A673 (cell line): ENCODE measurements around the gene TMA7B. TPM values are rescaled to one million over a fixed set of nuclear protein-coding genes. Genes with fewer than 3 reads are reported as not detected.

Source experiments
- BruUV-seq: library from RNA; stranded (reverse); fragments of 400-500 nt; replicated peaks from 2 replicates; lab custom pipeline; 2021; lab: Mats Ljungman, UMichigan
- CTCF ChIA-PET: fragments of 300-600 bp; sonication (Branson Sonifier 250); formaldehyde crosslinking; loops from one replicate; lab custom pipeline; 2022; ENCODE audit warnings: antibody characterized with exemption; lab: Charles Lee
- POLR2A ChIA-PET: fragments of 300-600 bp; sonication (Branson Sonifier 250); formaldehyde crosslinking; loops from one replicate; lab custom pipeline; 2022; ENCODE audit warnings: antibody characterized with exemption; ENCODE audit not compliant: low non-redundant PET; lab: Charles Lee
- DNase-seq: peaks from one replicate; pipeline ENCODE4 v3.0.0-alpha.2; 2015; ENCODE audit warnings: low spot score
- H3K27ac ChIP-seq: fragments of 200-600 bp; sonication (generic); 2 replicates; pipeline ENCODE4 v1.5.1; 2016; ENCODE audit warnings: mixed run types, low read depth, mild to moderate bottlenecking, mixed read lengths, antibody characterized with exemption, low read length; ENCODE audit not compliant: poor library complexity, severe bottlenecking
- H3K27me3 ChIP-seq: fragments of 200-600 bp; sonication (generic); replicated peaks from 2 replicates; pipeline ENCODE4 v1.6.1; 2017; ENCODE audit warnings: mixed run types, low read depth, mild to moderate bottlenecking, mixed read lengths, antibody characterized with exemption, low read length; ENCODE audit not compliant: insufficient read depth, poor library complexity
- H3K36me3 ChIP-seq: fragments of 200-600 bp; sonication (generic); 2 replicates; pipeline ENCODE4 v1.6.1; 2016; ENCODE audit warnings: mixed run types, mild to moderate bottlenecking, mixed read lengths, antibody characterized with exemption, low read length; ENCODE audit not compliant: insufficient read depth, poor library complexity, severe bottlenecking
- H3K4me1 ChIP-seq: fragments of 200-600 bp; sonication (generic); 2 replicates; pipeline ENCODE4 v1.6.1; 2017; ENCODE audit warnings: mixed run types, mild to moderate bottlenecking, mixed read lengths, antibody characterized with exemption, low read length; ENCODE audit not compliant: insufficient read depth, poor library complexity, severe bottlenecking
- H3K4me3 ChIP-seq: fragments of 200-600 bp; sonication (generic); 2 replicates; pipeline ENCODE4 v1.5.1; 2016; ENCODE audit warnings: low read depth, mixed run types, mild to moderate bottlenecking, mixed read lengths, low read length; ENCODE audit not compliant: poor library complexity, severe bottlenecking
- H3K9me3 ChIP-seq: fragments of 200-600 bp; sonication (generic); 2 replicates; pipeline ENCODE4 v1.6.1; 2016; ENCODE audit warnings: mixed run types, low read depth, mild to moderate bottlenecking, mixed read lengths, antibody characterized with exemption, low read length; ENCODE audit not compliant: poor library complexity, severe bottlenecking
- EZH2 ChIP-seq: fragments of 200-600 bp; sonication (generic); IDR thresholded peaks from 2 replicates; pipeline ENCODE4 v1.6.1; 2017; ENCODE audit warnings: borderline replicate concordance, low read depth, mild to moderate bottlenecking, mixed read lengths, antibody characterized with exemption, low read length; ENCODE audit not compliant: poor library complexity, severe bottlenecking
- intact Hi-C: fragments of 100-400 bp; cut with micrococcal nuclease; formaldehyde crosslinking; loops from one replicate; pipeline ENCODE4 v1.10.0; 2022; ENCODE audit not compliant: unreplicated experiment
- total RNA-seq: library from RNA; stranded (reverse); gene quantifications from 2 replicates; pipeline ENCODE4 v1.2.3, GENCODE V29; 2021
- TF ChIP-seq, protein P1 (sequence below): fragments of 300-800, 200-600 bp; sonication (generic); conservative IDR thresholded peaks from 2 replicates; pipeline ENCODE4 v1.5.1; 2017; ENCODE audit warnings: low read depth, mild to moderate bottlenecking, antibody characterized with exemption, low read length, moderate library complexity, mixed read lengths

The TMA7B gene
- total RNA-seq, 1 experiment from 2014 or later, result not detected

DNA sequence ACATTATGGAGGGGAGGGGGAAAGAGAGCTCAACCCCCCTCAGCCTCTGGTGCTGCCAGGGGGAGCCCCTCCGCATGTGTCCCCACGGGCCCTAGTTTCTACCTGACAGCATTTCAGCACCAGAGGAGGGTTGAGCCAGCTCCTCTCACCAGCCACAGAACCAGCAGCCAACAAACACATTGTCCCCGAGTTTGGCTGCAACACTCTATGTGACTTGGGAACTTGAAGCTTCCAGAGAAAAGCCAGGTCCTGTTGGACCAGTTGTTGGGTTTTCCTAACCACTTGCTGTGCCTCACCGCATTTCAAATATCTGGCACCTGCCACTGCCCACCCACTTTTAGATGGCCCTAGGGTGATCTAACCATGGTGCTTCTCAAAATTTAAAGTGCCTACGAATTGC is 13.5 kb downstream of the TMA7B start:
- DNase-seq, result no peak
- ChIA-PET POLR2A (no interaction called here), CTCF (no interaction called here)
- H3K36me3 ChIP-seq, result no peaks in the 10 kb centered on the region
- H3K9me3 ChIP-seq, result no peaks in the 10 kb centered on the region
- H3K4me1 ChIP-seq, result no peaks in the 10 kb centered on the region
- peaks cover 77% of the 10 kb centered on the region for H3K27me3 ChIP-seq
- H3K27ac ChIP-seq, result no peak overlapping the region
- intact Hi-C loops, result no loop called here
- H3K4me3 ChIP-seq, result no peak overlapping the region
- BruUV-seq, result no TSS peak
- TF ChIP-seq, protein P1, sequence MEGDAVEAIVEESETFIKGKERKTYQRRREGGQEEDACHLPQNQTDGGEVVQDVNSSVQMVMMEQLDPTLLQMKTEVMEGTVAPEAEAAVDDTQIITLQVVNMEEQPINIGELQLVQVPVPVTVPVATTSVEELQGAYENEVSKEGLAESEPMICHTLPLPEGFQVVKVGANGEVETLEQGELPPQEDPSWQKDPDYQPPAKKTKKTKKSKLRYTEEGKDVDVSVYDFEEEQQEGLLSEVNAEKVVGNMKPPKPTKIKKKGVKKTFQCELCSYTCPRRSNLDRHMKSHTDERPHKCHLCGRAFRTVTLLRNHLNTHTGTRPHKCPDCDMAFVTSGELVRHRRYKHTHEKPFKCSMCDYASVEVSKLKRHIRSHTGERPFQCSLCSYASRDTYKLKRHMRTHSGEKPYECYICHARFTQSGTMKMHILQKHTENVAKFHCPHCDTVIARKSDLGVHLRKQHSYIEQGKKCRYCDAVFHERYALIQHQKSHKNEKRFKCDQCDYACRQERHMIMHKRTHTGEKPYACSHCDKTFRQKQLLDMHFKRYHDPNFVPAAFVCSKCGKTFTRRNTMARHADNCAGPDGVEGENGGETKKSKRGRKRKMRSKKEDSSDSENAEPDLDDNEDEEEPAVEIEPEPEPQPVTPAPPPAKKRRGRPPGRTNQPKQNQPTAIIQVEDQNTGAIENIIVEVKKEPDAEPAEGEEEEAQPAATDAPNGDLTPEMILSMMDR, result no peak
- TF ChIP-seq EZH2, result no peak

DNA sequence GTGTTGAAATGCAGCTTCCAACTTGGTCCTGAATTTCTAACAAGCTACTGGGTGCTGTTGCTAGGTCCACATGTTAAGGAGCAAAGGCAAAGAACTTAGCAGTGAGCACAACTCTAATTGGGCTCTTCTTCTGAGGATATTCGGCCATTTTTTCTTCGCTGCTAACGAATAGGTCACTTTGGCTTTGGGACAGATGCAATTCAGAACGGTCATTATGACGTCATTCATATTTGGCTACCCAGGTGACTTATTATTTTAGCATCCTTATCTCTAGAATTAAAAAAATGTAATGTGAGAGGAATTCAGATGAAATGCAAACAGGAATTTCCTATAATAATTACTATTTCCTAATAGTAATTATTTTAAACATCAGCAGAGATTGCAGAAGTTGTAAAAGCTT is 13.9 kb downstream of the TMA7B start:
- H3K27ac ChIP-seq, result no peak overlapping the region
- CTCF ChIA-PET, result no interaction called here
- POLR2A ChIA-PET, result no interaction called here
- no peaks in the 10 kb centered on the region for H3K36me3 ChIP-seq
- H3K9me3 ChIP-seq, result no peaks in the 10 kb centered on the region
- BruUV-seq, result no TSS peak
- intact Hi-C loops, result no loop called here
- TF ChIP-seq EZH2, result no peak
- TF ChIP-seq, protein P1, result no peak
- no peaks in the 10 kb centered on the region for H3K4me1 ChIP-seq
- no peak overlapping the region for H3K4me3 ChIP-seq
- DNase-seq, result no peak
- peaks cover 75% of the 10 kb centered on the region for H3K27me3 ChIP-seq

DNA sequence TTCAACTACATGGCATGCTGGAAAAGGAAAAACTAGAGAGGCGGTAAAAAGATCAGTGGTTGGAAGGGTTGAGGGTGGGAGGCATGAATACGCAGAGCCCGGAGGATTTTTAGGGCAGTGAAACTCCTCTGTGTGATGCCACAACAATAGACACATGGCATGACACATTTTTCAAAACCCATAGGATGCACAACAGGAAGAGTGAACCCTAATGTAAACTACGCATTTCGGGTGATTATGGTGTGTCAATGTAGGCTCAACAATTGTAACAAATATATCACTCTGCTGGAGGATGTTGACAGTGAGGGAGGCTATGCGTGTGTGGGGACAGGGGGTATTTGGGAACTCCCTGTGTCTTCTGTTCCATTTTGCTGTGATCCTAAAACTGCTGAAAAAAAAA is 18.9 kb downstream of the TMA7B start:
- CTCF ChIA-PET, result no interaction called here
- DNase-seq, result no peak
- TF ChIP-seq, protein P1, result no peak
- no peak for TF ChIP-seq EZH2
- Histone ChIP-seq H3K27ac (no peak overlapping the region), H3K9me3 (no peaks in the 10 kb centered on the region), H3K4me3 (no peak overlapping the region), H3K27me3 (peaks cover 56% of the 10 kb centered on the region), H3K4me1 (no peaks in the 10 kb centered on the region), H3K36me3 (no peaks in the 10 kb centered on the region)
- BruUV-seq, result no TSS peak
- intact Hi-C loops, result no loop called here
- POLR2A ChIA-PET, result no interaction called here
